Measurements from ENCODE around the gene NELL2.

Gene NELL2

DNA sequence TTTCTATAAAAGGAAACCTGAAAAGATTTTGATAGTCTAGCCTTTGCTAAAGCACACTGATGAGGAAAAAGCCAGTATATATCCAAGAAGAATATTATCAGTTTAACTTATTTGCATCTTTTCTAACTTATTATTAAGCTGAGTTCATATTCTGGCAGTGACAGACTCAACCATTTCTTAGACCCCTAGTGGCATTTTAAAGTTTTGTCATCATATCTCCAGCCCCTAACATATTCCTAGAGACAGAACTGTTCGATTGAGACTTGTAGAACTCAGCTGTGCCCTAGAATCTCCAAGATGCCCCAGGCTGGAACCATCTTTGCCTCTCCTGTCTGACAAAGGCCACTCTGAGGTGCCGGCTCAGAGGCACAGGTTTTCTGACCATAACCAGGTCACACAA lies 365.6 kb downstream of the NELL2 start:
- TF ChIP-seq, protein P1, sequence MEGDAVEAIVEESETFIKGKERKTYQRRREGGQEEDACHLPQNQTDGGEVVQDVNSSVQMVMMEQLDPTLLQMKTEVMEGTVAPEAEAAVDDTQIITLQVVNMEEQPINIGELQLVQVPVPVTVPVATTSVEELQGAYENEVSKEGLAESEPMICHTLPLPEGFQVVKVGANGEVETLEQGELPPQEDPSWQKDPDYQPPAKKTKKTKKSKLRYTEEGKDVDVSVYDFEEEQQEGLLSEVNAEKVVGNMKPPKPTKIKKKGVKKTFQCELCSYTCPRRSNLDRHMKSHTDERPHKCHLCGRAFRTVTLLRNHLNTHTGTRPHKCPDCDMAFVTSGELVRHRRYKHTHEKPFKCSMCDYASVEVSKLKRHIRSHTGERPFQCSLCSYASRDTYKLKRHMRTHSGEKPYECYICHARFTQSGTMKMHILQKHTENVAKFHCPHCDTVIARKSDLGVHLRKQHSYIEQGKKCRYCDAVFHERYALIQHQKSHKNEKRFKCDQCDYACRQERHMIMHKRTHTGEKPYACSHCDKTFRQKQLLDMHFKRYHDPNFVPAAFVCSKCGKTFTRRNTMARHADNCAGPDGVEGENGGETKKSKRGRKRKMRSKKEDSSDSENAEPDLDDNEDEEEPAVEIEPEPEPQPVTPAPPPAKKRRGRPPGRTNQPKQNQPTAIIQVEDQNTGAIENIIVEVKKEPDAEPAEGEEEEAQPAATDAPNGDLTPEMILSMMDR (IDR thresholded peaks at IDR 0.05; ENCODE audit: unreplicated experiment in 3 of 3): no peak
- Mint-ChIP-seq H3K36me3 (ENCODE audit: low read depth) (no peaks in the 10 kb centered on the region), H3K27ac (no peak overlapping the region), H3K4me3 (no peak overlapping the region), H3K4me1 (peaks cover 10% of the 10 kb centered on the region), H3K27me3 (ENCODE audit: low read depth) (no peaks in the 10 kb centered on the region), H3K9me3 (no peaks in the 10 kb centered on the region)

DNA sequence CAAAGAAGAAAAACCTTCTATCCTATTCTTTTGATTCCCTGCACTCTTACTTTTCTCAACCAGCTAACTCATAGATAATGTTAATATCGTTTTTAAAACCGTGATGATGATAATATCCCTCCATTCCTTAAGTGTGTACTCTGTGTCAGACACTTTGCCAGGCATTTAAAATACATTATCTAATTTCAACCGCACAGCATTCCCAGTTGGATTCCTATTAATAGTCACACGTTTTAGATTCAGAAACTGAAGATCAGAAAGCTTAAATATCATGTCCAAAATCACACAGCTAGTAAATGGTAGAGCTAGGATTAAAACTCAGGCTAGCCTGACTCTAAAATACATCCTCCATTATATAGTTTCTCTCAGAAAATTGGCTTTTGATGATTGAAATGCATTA lies 366.0 kb downstream of the NELL2 start:
- H3K4me1 Mint-ChIP-seq: peaks cover 10% of the 10 kb centered on the region
- TF ChIP-seq, protein P1 (IDR thresholded peaks at IDR 0.05; ENCODE audit: unreplicated experiment in 3 of 3): no peak
- no peaks in the 10 kb centered on the region for H3K9me3 Mint-ChIP-seq

DNA sequence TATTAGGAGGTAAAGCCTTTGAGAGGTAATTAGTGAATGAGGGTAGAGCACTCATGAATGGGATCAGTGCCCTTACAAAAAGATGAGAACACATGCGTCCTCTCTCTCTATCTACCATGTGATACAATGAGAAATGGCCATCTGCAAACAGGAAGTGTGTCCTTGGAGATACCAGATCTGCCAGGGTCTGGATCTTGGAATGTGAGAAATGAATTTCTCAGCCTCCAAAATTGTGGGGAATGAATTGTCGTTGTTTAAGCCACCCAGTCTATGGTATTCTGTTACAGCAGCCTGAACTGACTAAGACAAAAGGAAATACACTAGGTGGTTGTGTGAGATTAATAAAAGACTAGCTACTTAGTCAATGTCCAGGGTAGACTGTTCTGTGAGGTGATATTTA lies 366.6 kb downstream of the NELL2 start:
- H3K9me3 Mint-ChIP-seq: no peaks in the 10 kb centered on the region
- TF ChIP-seq, protein P1 (IDR thresholded peaks at IDR 0.05; ENCODE audit: unreplicated experiment in 3 of 3): no peak
- peaks cover 10% of the 10 kb centered on the region for H3K4me1 Mint-ChIP-seq
- H3K27ac Mint-ChIP-seq: no peak overlapping the region
- H3K27me3 Mint-ChIP-seq (ENCODE audit: low read depth): no peaks in the 10 kb centered on the region
- H3K36me3 Mint-ChIP-seq (ENCODE audit: low read depth): no peaks in the 10 kb centered on the region
- no peak overlapping the region for H3K4me3 Mint-ChIP-seq

More for the DNA sequence above, 366.0 kb downstream of the NELL2 start:
- no peak overlapping the region for H3K27ac Mint-ChIP-seq
- H3K36me3 Mint-ChIP-seq (ENCODE audit: low read depth): no peaks in the 10 kb centered on the region
- no peaks in the 10 kb centered on the region for H3K27me3 Mint-ChIP-seq (ENCODE audit: low read depth)
- H3K4me3 Mint-ChIP-seq: no peak overlapping the region

DNA sequence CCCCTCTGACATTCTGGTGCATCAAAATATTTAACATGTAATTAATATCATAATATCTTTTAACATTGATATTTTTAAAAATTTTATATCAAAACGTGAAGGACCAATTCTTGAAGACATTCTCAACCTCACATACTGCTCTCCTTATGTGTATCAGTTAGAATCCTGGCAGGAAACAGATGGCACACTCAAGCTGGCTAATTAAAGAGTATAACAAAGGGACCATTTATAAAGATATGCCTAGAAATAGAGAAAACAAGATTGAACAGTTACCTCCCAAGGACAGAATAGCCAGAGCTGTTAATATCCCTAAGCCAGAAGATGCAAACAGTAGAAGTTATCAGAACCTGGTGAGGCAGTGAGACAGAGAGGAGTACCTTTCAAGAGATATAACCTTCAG lies 368.7 kb downstream of the NELL2 start:
- TF ChIP-seq, protein P1 (IDR thresholded peaks at IDR 0.05; ENCODE audit: unreplicated experiment in 3 of 3): no peak
- Mint-ChIP-seq H3K36me3 (ENCODE audit: low read depth) (no peaks in the 10 kb centered on the region), H3K4me3 (no peak overlapping the region), H3K27me3 (ENCODE audit: low read depth) (no peaks in the 10 kb centered on the region), H3K27ac (no peak overlapping the region), H3K9me3 (no peaks in the 10 kb centered on the region), H3K4me1 (peaks cover 10% of the 10 kb centered on the region)

DNA sequence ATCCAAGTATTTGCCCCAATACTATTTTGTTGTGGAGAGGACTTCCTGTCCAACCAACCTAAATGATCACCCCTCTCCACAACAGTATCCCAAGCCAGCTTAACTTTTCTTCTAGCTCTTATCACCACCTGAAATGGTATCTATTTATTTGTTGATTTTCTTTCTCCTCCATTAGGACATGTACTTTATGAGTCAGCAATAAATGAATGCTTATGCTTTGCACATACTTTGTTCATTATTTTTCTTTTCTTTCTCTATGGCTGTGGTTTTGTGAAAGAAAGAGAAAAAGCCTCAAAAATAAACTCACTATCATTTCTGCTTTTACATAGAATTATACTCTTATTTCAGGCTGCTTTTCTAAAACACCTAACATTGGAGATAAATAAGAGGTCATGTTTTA lies 371.3 kb downstream of the NELL2 start:
- no peaks in the 10 kb centered on the region for H3K27me3 Mint-ChIP-seq (ENCODE audit: low read depth)
- peaks cover 5% of the 10 kb centered on the region for H3K4me1 Mint-ChIP-seq
- no peaks in the 10 kb centered on the region for H3K9me3 Mint-ChIP-seq

DNA sequence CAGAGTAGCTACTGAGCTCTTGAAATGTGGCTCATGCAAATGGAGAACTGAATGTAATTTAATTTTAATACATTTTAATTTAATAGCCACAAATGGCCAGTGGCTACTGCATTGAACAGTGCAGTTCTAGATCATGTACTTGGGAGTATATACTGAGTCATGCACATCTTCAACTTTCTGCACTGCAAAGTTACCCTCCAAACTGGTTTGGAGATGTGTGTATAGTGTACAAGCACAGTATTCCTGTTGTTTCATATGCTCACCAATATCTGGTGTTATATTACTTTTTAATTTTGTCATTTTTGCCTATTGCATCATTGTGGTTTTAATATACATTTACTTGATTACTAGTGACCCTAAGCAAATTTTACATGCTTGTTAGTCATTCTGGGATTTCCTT lies 372.8 kb downstream of the NELL2 start:
- no peaks in the 10 kb centered on the region for H3K4me1 Mint-ChIP-seq
- no peaks in the 10 kb centered on the region for H3K27me3 Mint-ChIP-seq (ENCODE audit: low read depth)
- no peak overlapping the region for H3K27ac Mint-ChIP-seq
- TF ChIP-seq, protein P1 (IDR thresholded peaks at IDR 0.05; ENCODE audit: unreplicated experiment in 3 of 3): no peak
- no peaks in the 10 kb centered on the region for H3K36me3 Mint-ChIP-seq (ENCODE audit: low read depth)
- H3K4me3 Mint-ChIP-seq: no peak overlapping the region
- no peaks in the 10 kb centered on the region for H3K9me3 Mint-ChIP-seq

More for the DNA sequence above, 371.3 kb downstream of the NELL2 start:
- TF ChIP-seq, protein P1 (IDR thresholded peaks at IDR 0.05; ENCODE audit: unreplicated experiment in 3 of 3): no peak
- no peaks in the 10 kb centered on the region for H3K36me3 Mint-ChIP-seq (ENCODE audit: low read depth)
- H3K27ac Mint-ChIP-seq: no peak overlapping the region
- no peak overlapping the region for H3K4me3 Mint-ChIP-seq

All from nephron (organoid).